Left forelimb (tissue), 1 donor: Measurements from ENCODE around the gene DSC2.

ENCODE experiments used
- DNase-seq: peaks from one replicate; pipeline ENCODE4 v3.0.0-alpha.2; 2018; ENCODE audit warnings: low spot score

Gene DSC2

DNA sequence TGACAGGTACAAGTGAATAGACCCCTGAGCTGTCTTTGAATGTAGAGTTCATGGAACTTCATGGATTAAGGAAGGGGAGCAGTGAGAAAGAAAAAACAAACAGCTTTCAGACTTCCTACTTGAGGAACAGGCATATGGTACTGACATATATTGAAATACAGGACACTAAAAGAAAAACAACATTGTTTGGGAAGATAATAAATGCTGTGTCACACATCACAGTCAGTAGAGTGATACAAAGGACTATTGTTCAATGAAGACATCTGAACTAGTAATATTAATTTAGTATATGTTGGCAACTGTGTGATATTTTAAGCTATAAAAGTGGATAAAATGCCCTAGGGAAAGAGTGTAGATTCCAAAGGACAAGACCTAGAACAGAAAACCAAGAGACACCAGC lies 3.3 kb downstream of the DSC2 start:
- no peak for DNase-seq

DNA sequence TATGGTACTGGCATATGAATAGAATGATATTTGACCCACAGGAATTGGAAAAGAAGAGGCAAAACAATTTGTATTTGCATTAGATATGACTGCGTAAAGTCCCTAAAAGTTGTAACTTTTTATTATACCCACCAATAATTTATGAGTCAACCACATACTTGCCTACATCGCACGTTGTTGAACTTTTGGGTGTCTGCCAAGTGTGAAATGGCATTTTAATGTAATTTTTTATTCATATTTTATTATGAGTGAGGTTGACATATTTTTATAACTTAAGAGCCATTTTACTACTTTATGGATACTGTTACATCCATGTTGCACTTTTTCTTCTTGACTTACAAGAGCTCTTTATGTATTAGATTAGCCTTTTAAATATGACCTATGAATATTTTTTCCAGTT lies 4.6 kb downstream of the DSC2 start:
- DNase-seq, result no peak

DNA sequence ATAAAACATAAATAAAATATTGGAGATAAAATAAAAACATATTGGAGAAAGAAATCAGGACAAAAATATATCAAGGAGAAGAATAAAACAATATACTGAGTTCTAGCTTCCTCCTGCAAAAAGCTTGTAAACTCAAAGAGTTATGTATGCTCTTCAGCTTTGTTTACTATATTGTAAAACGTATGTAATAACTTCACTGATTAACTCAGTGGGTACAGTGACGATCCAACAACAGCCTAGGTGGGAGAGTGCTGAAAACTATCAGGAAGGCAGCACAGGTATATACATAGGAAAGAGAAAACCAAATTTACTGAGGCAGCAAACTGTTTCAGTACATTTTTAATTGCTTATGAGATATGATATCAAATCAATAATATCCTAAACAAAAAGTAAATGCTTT lies 8.3 kb downstream of the DSC2 start:
- DNase-seq, result no peak

DNA sequence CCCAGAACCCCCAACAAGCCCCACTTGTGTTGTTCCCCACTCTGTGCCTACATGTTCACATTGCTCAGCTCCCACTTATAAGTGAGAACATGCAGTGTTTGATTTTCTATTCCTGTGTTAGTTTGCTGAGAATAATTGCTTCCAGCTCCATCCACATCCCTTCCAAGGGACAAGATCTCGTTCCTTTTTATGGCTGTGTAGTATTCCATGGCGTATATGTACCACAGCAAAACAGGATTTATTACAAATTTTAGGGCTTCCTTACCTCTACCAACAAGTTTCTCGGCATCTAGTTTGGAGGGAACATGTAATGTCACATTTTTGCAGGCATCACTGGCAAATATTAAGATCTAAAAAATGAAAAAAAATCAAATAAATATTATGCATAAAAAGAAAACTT lies 8.9 kb downstream of the DSC2 start:
- no peak for DNase-seq

DNA sequence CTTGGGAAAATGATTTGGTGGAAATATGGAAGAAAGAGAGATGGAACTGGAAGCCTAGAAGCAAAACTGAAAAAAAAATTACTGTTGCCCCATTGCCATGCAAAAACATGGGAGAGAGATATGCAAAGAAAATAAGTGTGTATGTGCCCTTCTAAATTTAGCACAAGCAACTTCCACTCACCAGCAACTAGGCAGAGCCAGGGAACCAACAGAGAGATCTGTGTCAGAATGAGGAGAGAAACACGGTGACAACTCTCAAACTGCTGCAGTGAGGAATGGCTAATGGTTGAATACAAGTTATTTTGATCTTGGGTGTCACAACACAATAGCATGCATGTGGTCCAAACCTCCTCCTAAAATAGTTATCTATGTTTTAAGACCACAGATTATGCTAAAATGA lies 10.9 kb downstream of the DSC2 start:
- no peak for DNase-seq

DNA sequence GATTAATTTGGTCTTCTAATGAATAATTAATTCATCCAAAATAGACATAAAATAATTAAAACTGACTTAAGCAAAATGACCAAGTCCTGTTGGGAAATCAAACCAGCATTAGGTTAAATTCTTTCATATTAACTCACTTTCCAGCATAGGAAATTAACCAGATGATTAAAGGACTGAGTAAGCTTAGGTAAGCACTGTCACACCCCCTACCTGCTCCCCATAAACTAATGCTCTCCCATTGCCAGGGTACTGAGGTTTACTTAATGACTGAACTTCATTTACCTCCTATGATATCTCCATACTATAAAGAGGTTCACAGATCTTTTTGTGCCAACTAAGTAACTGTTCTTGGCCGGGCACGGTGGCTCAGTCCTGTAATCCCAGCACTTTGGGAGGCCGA lies 13.7 kb downstream of the DSC2 start:
- DNase-seq, result no peak

DNA sequence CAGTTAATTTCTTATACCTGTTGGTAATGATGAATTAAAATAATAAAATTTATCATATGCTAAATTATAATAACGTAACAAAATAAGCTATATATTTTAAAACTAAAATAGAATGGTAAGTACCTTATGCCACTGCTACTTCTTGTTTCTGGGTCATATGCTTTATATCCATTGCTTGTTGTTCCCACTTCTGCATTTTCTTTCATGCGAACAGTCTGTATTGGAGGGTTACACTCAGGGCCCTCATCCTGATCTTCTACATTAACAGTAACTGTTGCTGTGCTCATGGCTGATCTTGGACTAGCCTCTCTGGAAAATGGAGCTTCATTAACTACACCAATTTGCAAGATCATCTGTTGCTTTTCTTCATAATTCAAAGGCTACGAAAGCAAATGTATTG lies 22.2 kb downstream of the DSC2 start:
- DNase-seq, result no peak

DNA sequence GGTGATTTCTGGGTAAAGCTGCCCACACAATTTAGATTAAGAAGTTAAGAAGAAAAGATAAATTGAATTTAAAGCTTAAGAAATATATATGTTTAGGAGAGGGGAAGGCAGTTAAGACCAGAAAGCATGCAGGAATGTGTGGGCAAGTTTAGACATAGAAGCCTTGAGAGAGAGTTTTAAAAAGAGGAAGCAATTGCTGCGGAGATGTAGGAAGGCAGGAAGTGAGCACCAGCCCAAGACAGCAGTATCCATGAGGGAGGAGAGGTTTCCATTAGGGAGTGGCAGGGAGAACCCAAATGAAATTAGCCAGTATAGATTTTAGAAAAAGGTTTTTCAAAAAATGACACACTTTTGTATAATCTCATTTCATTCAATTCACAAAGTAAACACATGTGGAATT lies 24.3 kb downstream of the DSC2 start:
- DNase-seq, result no peak

DNA sequence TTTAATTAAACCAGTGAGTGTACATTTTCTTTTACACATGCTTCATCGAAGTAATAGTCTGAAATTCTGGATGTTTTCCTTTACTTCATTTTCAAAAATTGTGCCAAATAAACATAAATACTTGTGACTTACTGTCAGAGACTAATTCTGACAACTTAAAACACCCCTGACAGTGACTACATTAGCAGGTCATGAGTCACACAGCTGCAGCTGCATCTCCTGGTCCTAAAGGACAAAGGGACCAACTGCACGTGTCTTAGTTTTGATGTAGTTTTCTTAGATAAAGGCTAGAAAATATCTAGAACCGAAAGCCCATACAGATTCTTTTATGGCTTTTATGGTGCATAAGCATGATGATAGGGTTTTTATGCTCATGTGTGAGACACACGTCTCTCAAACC lies 30.0 kb downstream of the DSC2 start:
- DNase-seq, result no peak

DNA sequence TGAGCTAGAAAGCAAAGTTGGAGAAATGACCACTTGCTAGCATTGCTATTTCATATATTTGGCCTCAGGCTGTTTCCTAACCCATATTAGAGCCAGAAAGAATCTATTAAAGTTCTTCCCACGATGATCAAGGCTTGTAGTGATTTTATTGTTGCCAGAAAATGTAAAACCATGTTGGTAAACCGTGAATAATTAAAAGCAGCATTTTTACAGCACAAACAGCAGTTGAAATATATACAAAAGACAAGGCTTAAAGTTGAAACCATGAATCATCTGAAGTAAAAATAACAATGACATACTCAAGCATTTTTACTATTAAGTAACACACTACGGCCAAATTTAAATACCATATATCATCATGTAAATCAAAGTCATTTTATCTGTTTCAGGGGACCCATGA lies 32.0 kb downstream of the DSC2 start:
- no peak for DNase-seq

DNA sequence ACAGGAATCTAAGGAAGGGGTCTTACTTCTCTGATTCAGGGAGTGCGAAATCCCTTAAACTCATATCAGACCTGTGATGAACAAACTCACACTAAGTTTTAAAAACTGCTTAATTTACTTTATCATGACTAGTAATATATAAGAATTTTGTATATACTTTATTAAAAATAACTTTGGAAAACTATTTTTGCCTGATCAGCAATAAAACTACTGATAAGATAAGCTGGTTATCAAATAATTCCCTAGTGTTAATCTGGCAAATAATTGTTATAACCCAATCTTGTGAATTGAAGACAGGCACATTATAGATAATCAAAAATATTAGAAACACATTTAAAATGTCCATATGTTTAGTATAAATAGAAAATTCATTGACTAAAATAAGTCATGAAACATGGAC lies 36.0 kb downstream of the DSC2 start:
- no peak for DNase-seq

DNA sequence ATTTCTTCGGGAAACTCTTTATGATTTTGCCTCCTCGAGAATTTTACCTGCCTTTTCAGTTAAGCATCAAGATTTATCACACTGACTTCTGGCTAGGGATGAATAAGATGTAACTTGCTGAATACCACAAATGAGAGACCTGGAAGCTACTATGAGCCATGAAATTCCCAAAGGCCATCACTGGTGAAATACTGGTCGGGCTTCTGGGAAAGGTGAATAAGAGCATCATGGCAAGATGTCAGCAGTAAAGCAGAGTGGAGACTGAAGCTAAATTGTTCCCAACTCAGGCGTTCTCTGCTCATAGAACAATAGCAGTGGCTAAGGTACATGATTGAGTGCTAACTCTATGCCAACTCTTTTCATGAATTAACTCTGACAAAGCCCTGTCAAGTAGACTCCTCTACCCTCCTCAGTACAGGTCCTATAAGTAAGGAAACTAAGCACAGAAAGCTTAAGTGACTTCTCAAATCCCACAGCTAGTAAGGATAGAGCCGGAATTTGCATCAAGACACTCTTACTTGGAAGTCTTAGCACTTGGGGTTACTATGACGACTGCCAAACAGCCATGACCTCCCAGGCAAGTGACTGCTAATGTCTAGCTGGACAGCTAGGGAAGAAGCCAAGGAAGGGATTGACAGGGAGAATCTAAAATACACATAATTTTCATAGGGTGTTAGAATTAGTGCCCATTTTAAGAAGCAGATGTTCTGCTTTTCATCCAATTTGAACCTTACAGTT lies 37.0 kb downstream of the DSC2 start:
- no peak for DNase-seq

DNA sequence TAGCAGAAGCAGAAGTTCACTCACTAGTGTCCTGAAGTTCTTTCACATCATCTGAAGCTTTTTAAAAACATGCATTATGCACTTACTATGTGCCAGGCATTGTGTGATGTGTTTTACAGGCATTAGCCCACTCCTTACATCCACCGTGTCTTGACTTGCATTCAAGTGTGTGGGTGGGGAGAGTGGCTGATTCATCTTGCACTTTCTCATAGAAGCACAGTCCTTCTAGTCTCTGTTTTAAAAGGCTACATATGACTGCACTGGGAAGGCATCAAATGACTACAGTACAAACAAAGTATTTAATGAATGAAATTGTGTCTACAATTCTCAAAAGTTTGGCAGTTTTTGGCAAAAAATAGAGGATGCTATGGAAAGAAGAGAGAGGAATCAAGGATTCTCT lies 38.1 kb downstream of the DSC2 start:
- DNase-seq, result no peak

DNA sequence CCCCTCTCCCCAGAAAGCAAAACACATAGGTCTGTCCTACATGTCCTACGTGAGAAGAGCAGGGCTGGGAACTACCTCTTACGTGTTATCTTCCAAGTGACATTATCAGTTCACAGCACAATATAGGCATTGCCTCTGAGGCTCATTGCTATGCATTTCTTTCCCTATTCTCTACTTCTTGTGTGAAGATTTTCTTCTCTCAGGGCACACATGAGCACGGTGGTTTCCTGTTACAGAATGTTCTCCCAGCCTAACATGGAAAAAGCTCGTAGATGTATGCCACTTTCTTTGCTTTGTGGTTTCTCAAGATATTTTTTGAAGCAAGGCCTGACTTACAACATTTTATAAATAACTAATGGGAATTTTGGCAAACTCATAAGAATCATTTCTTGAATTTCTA lies 40.3 kb downstream of the DSC2 start:
- no peak for DNase-seq

DNA sequence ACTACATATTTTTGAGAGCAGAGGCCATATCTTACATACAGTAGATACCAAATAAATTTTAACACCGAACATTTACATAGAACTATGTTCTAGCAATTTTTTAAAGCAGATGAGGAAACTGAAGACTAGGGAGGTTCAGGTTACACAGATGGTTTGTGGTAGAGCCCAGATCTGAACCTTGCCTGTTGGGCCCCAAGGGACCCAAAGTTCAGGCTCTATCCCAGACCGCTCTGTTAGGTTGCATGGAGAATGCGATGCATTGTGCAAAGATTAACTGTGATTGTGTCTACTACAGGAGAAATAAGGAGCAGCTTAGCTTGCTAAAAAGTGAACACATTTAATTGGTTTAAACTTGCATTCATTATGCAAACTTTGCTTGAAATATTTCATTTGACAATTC lies 43.3 kb downstream of the DSC2 start:
- no peak for DNase-seq

DNA sequence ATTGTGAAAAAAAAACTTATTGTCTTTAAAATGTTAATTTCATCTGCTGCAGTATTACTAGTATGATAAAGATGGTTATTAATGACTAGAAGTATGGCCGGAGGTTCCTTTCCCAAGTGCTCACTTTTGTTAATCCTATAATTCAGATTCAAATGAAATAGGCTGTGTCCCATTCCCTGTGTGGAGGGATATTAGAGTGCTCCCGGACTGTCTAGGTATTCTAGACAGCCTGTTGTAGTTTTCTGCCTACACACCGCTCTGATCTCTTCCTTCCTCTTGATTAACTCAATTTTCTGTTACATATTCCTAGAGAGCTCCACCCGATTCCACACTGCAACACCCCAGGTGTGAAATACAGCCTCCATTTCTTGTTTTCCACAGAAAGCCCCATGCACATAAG lies 44.3 kb downstream of the DSC2 start:
- no peak for DNase-seq

DNA sequence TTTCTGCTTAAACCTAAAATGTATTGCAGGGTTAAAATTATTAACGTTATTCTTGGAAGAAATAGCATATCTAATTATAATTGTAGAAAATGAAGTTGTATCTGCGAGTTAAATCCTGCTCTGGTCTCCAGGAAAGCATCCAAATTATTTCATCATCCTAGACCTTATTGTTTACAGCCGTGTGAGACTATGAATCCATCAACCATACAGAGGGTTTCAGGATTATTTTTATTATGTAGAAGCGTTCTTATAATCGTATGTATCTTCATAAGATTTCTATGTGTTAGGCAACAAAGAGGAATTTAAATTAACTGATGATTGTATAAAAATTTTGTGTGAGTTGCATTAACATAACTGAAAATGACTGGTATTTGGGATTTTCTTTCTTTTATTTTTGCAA lies 45.2 kb downstream of the DSC2 start:
- no peak for DNase-seq

DNA sequence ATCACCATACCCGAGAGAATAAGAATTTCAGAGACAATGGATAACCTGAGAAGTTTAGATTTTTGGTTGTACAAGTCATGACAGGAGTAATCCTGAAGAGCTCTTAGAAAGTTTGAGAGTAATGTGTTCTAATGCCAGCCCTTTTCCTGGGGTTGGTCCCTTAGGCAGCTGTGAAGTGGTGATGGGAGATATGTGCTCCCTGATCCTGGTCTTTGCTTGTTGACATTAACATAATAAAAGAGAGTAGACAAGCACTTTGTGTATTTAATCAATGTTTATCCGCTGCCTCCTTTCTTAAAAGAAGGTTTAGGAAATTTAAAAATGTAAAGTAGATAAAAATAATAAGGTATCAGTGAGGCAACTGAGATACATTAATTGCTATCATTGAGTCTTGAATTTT lies 45.9 kb downstream of the DSC2 start:
- no peak for DNase-seq

DNA sequence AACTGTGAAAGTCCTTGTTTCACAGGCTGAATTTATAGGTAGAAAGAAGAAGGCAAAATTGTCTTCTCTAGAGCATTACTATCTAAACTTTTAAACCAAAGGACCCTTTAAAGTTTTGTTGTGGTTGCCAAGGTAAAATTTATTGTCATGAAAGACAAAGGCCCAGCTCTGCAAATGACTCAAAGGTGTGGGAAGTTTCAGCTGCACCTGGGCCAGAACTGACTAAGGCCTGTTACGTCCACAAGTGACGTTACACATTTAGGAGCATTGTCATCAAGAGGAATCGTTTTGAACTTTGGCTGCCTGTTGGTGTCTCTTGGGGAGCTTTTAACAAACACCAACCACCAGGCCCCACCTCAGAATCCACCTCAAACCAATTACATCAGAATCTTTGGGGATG lies 51.6 kb downstream of the DSC2 start:
- no peak for DNase-seq

DNA sequence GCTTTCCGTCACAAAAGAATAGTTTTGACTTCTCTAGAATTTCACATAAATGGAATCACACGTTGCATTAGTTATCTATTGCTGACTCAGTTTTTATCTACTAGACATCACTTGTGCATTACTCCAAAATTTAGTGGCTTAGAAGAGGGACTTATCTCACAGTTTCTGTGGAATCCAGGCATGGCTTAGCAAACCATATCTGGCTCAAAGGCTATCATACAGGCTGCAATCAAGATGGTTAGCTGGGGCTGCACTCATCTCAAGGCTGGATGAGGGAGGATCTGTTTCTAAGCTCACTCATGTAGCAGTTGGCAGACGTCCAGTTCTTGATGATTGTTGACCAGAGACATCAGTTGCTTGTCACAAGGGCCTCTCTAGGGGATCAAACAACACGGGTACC lies 53.0 kb downstream of the DSC2 start:
- no peak for DNase-seq

DNA sequence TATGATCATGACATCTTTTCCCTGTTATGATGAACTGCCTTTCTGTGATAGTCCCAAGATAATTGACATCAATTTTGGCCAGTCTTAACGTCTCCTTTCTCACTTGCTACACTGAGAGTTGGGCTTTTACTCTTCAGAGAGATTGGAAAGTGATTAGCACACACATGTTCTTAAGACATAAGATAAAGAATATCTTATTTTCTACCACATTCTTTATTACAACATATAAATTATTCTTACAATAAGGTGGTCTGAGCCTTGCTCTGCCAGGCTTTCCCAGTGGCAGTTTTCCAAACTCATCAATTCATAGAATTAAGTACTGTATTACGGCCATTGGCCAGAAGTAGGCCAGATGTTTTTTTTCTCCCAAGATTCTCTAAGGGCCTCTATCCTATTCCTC lies 54.0 kb downstream of the DSC2 start:
- DNase-seq, result no peak

DNA sequence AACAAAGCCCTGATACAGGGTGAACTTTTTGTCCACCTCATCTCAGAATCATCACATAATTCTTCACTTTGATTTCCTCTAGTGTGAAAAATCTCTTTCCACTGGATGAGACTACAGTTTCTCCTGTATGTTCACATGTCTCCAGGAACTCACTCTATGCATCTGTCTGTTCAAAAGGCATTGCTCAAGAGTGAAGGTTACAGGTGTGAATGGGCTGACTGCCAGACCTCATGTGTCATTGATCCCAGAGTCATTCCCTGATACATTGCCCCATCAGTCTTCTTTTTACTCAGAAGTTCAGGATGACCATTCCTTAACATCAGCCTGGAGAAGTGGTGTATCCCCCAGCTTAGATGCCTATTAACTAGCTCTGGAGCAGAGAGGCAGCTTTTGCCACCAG lies 55.3 kb downstream of the DSC2 start:
- no peak for DNase-seq

DNA sequence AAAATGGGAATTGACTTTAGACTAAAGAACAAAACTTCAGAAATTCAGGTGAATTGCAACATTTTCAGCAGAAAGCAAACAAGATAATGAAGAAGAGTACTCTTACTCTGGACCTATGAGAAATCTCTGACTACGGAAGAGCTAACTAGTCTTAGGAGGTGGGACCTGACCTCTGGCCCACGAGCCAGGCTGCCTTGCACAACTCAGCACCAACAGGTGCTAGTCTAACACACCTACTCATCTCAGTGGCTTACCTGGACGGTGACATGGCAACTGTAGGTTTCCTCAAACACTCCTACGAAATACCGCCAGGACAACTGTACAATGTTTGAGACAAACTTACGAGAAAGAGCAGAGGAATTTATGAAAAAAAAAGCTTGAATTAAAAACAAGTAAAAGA lies 56.6 kb downstream of the DSC2 start:
- DNase-seq, result no peak

DNA sequence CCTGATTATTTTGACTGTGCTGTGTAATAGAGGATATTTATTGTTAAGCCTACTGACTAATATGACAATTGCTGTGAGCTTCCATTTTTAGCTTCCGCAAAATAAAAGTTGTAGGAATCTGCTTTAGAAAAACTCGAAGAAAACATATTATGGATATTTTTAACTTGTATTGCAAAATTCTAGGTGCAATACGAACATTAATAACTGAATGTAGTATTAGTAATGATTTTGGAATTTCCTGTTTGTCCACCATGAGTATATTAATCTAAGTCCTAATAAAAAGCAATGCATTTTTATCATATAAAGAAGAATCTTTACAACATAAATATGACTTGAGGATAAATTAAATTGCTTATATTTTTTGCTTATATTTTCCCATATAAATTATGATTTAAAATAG lies 57.3 kb downstream of the DSC2 start:
- DNase-seq, result no peak

DNA sequence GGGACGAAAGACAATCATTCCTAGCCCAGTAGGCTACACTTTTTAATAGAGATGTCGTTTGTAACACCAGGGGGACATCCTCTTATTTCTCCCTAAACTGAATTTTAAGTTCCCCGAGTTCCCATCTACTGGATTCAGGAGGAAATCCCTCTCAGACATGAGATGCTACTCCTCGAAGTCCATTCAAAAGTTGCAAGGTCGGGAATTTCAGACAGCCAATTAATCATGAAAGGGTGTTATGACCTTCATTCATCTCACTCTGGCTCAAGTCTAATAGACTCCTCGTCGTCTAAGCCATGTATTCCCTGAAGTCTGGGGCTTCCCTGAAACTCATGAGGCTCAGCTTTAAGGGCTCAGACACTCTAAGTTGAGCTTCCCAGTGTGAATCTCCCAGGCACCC lies 58.5 kb downstream of the DSC2 start:
- no peak for DNase-seq
